HG02938 (cell line): ENCODE measurements around the gene CHEK1.

Experiments used
- ATAC-seq: cut with Tn5 transposase; IDR thresholded peaks from one replicate; pipeline ENCODE4 v1.9.1; 2021; ENCODE audit warnings: mild to moderate bottlenecking, moderate library complexity; ENCODE audit not compliant: unreplicated experiment

The CHEK1 gene

GRCh38 chr11:125625630-125626287 is 796 bp downstream of the CHEK1 start:
- peak; percentile 72 for ATAC-seq

DNA sequence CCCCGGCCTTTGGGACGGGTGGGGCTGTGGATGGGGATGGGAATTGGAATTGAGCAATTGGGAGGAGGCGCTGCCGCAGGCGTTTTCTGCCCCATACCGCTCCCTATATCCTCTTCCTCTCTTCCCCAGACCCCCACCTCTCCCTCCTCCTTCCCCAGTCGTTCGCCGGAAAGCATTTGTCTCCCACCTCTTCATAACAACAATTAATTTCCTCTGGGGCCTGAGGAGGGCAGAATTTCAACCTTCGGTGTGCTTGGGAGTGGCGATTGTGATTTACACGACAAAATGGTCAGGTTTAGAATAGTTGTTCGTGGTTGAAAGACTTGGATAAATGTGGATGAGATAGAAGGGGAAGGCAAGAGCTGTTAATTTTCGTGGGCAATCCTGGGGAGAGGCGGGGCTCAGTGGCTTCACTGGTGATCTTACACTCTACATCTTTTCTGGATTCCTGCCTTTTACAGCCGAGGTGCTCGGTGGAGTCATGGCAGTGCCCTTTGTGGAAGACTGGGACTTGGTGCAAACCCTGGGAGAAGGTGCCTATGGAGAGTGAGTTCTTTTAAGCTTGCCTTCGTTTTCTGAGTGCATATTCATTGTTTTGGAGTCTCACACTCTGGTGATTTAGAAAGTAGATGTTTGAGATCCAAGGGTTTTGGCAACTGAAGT is 1.5 kb downstream of the CHEK1 start:
- ATAC-seq: peak; percentile 28

- no peak for ATAC-seq
These were observed 2.4 kb downstream of the CHEK1 start for GRCh38 chr11:125627236-125627910.

DNA sequence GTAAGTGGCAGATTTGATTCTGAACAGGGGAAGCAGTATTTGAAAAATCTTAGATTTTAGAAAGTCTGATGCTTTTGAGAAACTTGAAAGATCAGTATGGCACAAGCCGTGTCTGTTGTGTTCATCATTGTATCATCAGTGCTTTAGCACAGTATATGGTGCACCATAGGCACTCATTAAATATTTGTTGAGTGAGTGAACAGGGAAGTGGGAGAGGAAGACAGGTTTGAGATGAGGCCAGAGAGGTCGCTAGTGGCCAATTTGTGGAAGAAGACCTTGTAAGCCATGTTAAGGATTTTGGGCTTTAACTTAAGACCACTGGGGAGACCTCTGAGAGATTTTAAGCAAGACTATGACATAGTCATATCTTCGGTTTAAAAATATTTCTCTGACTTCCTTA is 12.9 kb downstream of the CHEK1 start:
- ATAC-seq: no peak

DNA sequence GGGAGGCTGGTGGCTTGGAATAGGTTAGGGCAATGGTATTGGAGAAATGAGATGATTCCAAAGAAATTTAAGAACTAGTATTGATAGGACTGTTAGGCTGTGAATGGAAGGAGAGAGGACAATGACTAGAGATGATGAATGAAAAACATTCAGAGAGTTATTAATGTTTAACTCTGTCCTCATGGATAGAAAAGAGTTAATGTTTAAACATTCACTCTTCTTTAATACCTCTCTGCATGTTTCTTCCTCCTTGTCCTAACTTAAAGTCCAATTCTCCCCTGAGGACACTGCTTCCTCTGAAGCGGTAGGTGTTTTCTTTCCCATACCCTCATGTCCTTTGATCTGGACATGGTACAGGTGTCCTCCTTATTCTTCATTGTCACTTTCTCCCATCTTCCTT is 13.4 kb downstream of the CHEK1 start:
- ATAC-seq: no peak

- ATAC-seq: no peak
These were observed 20.9 kb downstream of the CHEK1 start for GRCh38 chr11:125645871-125646270.

- no peak for ATAC-seq
These were observed 24.7 kb downstream of the CHEK1 start for GRCh38 chr11:125649465-125650166.

- no peak for ATAC-seq
These were observed 37.7 kb downstream of the CHEK1 start for GRCh38 chr11:125662689-125663088.

DNA sequence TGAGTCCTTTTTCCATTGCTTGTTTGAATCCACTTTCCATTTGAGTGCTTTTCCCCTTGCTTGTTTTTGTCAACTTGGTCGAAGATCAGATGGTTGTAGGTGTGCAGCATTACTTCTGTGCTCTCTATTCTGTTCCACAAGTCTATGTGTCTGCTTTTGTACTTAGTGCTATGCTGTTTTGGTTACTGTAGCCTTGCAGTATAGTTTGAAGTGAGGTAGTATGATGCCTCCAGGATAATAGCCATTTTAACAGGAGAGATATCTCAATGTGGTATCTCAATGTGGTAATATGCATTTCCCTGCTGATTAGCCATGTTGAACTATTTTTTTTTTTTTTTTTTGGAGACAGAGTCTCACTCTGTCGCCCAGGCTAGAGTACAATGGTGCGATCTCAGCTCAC is 38.9 kb downstream of the CHEK1 start:
- ATAC-seq: no peak

- ATAC-seq: no peak
These were observed 42.2 kb downstream of the CHEK1 start for GRCh38 chr11:125667151-125667550.

DNA sequence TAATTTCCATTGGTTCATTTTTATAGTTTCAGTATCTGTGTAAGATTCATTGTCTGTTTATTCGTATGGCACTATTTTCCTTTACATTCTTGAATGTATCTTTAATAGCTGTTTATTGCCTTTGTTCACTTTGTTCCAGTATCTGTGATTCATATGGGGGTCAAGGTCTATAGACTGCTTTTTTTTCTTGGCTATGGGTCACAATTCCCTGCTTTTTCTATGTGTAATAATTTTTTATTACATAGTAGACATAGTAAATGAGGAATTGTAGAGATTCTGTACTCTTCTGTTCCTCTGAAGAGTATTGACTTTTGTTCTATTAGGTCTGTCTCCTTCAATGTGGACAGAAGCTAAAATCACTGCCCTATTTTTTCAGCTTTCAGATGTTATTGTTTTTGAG is 45.2 kb downstream of the CHEK1 start:
- ATAC-seq: no peak

GRCh38 chr11:125671561-125671960 is 46.6 kb downstream of the CHEK1 start:
- no peak for ATAC-seq

DNA sequence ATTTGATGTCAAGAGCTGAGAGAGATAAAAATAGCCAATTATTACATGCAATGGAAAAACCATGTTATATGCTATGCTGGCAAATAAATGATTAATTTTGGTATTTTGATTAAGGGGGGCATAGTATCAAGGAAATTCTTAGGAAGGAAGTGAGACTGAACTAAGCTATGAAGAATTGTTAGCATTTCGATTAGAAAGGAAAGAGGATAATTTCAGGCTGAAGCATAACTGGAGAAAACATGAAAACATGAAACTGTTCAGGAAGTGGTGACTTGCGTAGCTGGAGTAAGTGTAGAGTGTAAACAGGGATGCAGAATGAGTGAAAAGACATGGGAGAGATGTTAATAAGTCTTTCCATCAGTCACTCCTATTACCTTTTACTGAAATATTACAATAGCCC is 49.2 kb downstream of the CHEK1 start:
- no peak for ATAC-seq

GRCh38 chr11:125675196-125675595 is 50.2 kb downstream of the CHEK1 start:
- ATAC-seq: no peak

GRCh38 chr11:125679397-125679796 is 54.4 kb downstream of the CHEK1 start:
- no peak for ATAC-seq

DNA sequence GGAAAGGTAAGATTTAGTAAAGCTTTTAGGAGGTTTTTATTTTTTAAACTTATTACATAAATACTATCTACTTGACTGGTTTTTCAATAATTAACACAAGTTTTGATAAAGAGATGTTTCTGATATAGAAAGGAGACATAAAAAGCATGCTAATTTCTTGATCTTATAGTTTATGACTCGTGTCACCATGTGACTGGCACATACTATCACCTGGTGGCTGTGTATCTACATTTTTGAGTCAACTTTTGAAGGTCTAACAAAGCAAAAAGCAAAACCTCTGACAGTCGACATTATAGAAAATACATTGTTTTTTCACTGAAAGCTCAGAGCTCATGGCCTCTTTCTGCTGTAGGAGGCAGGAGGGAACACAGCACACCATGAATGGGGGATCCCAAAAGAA is 54.9 kb downstream of the CHEK1 start:
- no peak for ATAC-seq

- ATAC-seq: no peak
These were observed 55.8 kb downstream of the CHEK1 start, which contains the start of gene ACRV1 for GRCh38 chr11:125680747-125681146. Gene ACRV1, minus strand, starts transcription at chr11:125680847. Its CDS starts 67 bp downstream, at chr11:125680780.

- no peak for ATAC-seq
These were observed 60.3 kb downstream of the CHEK1 start for GRCh38 chr11:125685228-125685627.

GRCh38 chr11:125688066-125688465 is 63.1 kb downstream of the CHEK1 start:
- ATAC-seq: no peak

DNA sequence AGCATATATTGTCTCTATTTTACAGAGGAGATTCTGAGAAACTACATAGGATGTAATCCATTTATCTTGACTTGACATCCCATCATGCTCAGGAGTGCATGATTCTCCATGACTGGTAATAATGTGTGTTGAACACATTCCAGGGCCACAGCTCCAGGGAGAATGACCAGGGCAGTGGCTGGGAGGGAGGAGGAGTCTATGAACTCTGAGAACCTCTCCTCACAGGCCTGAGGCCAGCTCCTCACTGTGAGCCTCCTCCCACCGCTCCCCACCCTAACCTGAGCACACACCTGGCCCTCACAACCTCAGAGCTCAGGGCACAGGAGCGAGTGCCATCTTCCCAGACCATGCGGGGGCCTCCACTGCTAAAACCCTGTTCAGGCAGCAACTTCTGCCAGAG is 63.7 kb downstream of the CHEK1 start:
- ATAC-seq: no peak

DNA sequence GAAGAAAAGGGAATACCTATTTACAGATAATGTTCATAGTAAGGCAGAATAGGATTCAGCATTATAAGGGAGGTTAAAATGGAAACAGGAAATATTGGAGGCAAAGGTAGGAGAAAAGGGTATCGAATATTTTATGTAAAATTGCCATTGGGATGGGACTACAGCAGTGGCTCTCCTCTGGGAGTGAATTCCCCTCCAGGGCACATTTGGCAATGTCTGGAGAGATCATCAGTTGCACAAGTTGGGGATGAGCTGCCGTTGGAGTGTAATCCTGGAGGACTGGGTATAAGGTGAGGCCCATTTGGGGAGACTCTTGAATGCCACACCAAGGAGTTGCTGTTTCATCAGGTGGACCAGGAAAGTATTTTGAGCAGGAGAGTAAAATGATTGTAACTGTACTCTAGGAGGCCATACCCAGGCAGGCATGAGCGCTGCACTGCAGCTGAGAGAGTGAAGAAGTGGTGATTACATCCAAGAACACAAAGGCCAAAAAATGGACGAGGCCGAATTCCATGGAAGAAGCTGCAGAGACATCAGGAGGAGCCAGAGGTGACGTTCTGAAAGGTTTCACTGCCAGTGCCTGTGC is 64.4 kb downstream of the CHEK1 start:
- ATAC-seq: no peak
